SK-N-SH (cell line): ENCODE measurements around the gene PLCB1.

Experiments
- POLR2AphosphoS5 ChIP-seq: IDR thresholded peaks from 2 replicates; pipeline ENCODE4 v1.6.1; 2012; ENCODE audit warnings: low read depth, low read length
- RAD21 ChIP-seq: IDR thresholded peaks from 2 replicates; pipeline ENCODE4 v1.6.1; 2012; ENCODE audit warnings: mild to moderate bottlenecking, low read length

- TF ChIP-seq POLR2AphosphoS5 (no peak), RAD21 (no peak)
Observed at GRCh38 chr20:8854571-8854970, 722.5 kb downstream of the PLCB1 start.
